H9 (cell line): ENCODE measurements around the gene PPP1R12B. TPM values are rescaled to one million over a fixed set of nuclear protein-coding genes. Genes with fewer than 3 reads are reported as not detected.
A peak's percentile ranks its signal among the peaks of the same experiment; 100 is the strongest.
"Not testable (repeated sequence)": the region's sequence is repeated elsewhere in the genome, so short reads cannot be mapped to it uniquely, and the experiment has no call there.

Source experiments
- DNase-seq: peaks from one replicate; pipeline ENCODE4 v3.0.0-alpha.2; 2017
- H2AFZ ChIP-seq: one replicate; pipeline ENCODE4 v1.6.1; 2013; ENCODE audit warnings: mild to moderate bottlenecking, low read length, control low read depth, moderate library complexity
- H2AK5ac ChIP-seq: 2 replicates; pipeline ENCODE4 v1.6.1; 2013; ENCODE audit warnings: low read length, control low read depth, mixed read lengths; ENCODE audit not compliant: insufficient read length
- H2BK120ac ChIP-seq: one replicate; pipeline ENCODE4 v1.6.1; 2013; ENCODE audit warnings: low read depth, mild to moderate bottlenecking, low read length, control low read depth, inconsistent platforms; ENCODE audit not compliant: poor library complexity, severe bottlenecking
- H2BK12ac ChIP-seq: 2 replicates; pipeline ENCODE4 v1.6.1; 2013; ENCODE audit warnings: low read length, control low read depth, mixed read lengths, low read depth; ENCODE audit not compliant: insufficient read length
- H2BK15ac ChIP-seq: 2 replicates; pipeline ENCODE4 v1.6.1; 2013; ENCODE audit warnings: low read depth, low read length, control low read depth
- H2BK20ac ChIP-seq: one replicate; pipeline ENCODE4 v1.6.1; 2013; ENCODE audit warnings: low read depth, mild to moderate bottlenecking, low read length, control low read depth, inconsistent platforms; ENCODE audit not compliant: poor library complexity, severe bottlenecking
- H2BK5ac ChIP-seq: 2 replicates; pipeline ENCODE4 v1.6.1; 2013; ENCODE audit warnings: low read length, control low read depth, mixed read lengths; ENCODE audit not compliant: insufficient read length
- H3K14ac ChIP-seq: 2 replicates; pipeline ENCODE4 v1.6.1; 2013; ENCODE audit warnings: low read length, control low read depth; ENCODE audit not compliant: insufficient read depth
- H3K18ac ChIP-seq: 2 replicates; pipeline ENCODE4 v1.6.1; 2013; ENCODE audit warnings: low read depth, mild to moderate bottlenecking, mixed read lengths, low read length, control low read depth; ENCODE audit not compliant: insufficient read length
- H3K23ac ChIP-seq: 2 replicates; pipeline ENCODE4 v1.6.1; 2013; ENCODE audit warnings: low read length, control low read depth, mixed read lengths, low read depth; ENCODE audit not compliant: insufficient read length
- H3K23me2 ChIP-seq: 2 replicates; pipeline ENCODE4 v1.6.1; 2013; ENCODE audit warnings: low read depth, mild to moderate bottlenecking, mixed read lengths, low read length, control low read depth; ENCODE audit not compliant: insufficient read length, poor library complexity, severe bottlenecking
- H3K27ac ChIP-seq: 2 replicates; pipeline ENCODE4 v1.5.1; 2013; ENCODE audit warnings: low read length, control low read depth, mixed read lengths, low read depth; ENCODE audit not compliant: insufficient read length
- H3K27me3 ChIP-seq: 2 replicates; pipeline ENCODE4 v1.6.1; 2013; ENCODE audit warnings: low read length, control low read depth, inconsistent platforms; ENCODE audit not compliant: insufficient read depth
- H3K4ac ChIP-seq: 2 replicates; pipeline ENCODE4 v1.6.1; 2013; ENCODE audit warnings: low read depth, mild to moderate bottlenecking, control low read depth, inconsistent platforms, low read length, moderate library complexity
- H3K4me1 ChIP-seq: 2 replicates; pipeline ENCODE4 v1.6.1; 2013; ENCODE audit warnings: low read length, control low read depth, inconsistent platforms; ENCODE audit not compliant: insufficient read depth
- H3K4me2 ChIP-seq: 2 replicates; pipeline ENCODE4 v1.6.1; 2013; ENCODE audit warnings: low read length, control low read depth, mixed read lengths; ENCODE audit not compliant: insufficient read length, insufficient read depth
- H3K56ac ChIP-seq: 2 replicates; pipeline ENCODE4 v1.6.1; 2013; ENCODE audit warnings: low read depth, mild to moderate bottlenecking, mixed read lengths, low read length, control low read depth; ENCODE audit not compliant: insufficient read length
- H3K79me1 ChIP-seq: 2 replicates; pipeline ENCODE4 v1.6.1; 2013; ENCODE audit warnings: low read depth, mild to moderate bottlenecking, moderate library complexity, low read length, control low read depth, inconsistent platforms; ENCODE audit not compliant: insufficient read depth, poor library complexity, severe bottlenecking
- H3K79me2 ChIP-seq: 2 replicates; pipeline ENCODE4 v1.6.1; 2013; ENCODE audit warnings: low read length, control low read depth, inconsistent platforms; ENCODE audit not compliant: insufficient read depth
- H3K9ac ChIP-seq: 2 replicates; pipeline ENCODE4 v1.6.1; 2013; ENCODE audit warnings: low read length, control low read depth, mixed read lengths; ENCODE audit not compliant: insufficient read length; ENCODE audit errors: extremely low read depth
- H3K9me3 ChIP-seq: one replicate; pipeline ENCODE4 v1.6.1; 2013; ENCODE audit warnings: low read depth, low read length, inconsistent platforms; ENCODE audit not compliant: control insufficient read depth
- H3T11ph ChIP-seq: one replicate; pipeline ENCODE4 v1.6.1; 2013; ENCODE audit warnings: mild to moderate bottlenecking, low read length, control low read depth, inconsistent platforms
- H4K20me1 ChIP-seq: one replicate; pipeline ENCODE4 v1.6.1; 2013; ENCODE audit not compliant: control insufficient read depth, insufficient read length, insufficient read depth
- H4K5ac ChIP-seq: 2 replicates; pipeline ENCODE4 v1.6.1; 2013; ENCODE audit warnings: low read depth, mild to moderate bottlenecking, mixed read lengths, low read length, control low read depth; ENCODE audit not compliant: insufficient read length
- H4K8ac ChIP-seq: replicated peaks from 2 replicates; pipeline ENCODE4 v1.6.1; 2013; ENCODE audit warnings: low read length, control low read depth, mixed read lengths, low read depth; ENCODE audit not compliant: insufficient read length
- H4K91ac ChIP-seq: 2 replicates; pipeline ENCODE4 v1.6.1; 2013; ENCODE audit warnings: low read depth, mild to moderate bottlenecking, moderate library complexity, mixed read lengths, low read length, control low read depth; ENCODE audit not compliant: insufficient read length
- H3K27ac Mint-ChIP-seq, 3 experiments: 2 replicates in 2 of 3; 3 replicates in 1 of 3; pipeline ENCODE4 v1.8.0; 2020 to 2021; ENCODE audit warnings: mixed read lengths in 3 of 3, mild to moderate bottlenecking in 1 of 3, moderate library complexity in 1 of 3
- H3K27me3 Mint-ChIP-seq: 2 replicates; pipeline ENCODE4 v1.8.0; 2021; ENCODE audit warnings: low read depth, mild to moderate bottlenecking, moderate library complexity, mixed read lengths
- H3K36me3 Mint-ChIP-seq, 3 experiments: 2 replicates in 2 of 3; 3 replicates in 1 of 3; pipeline ENCODE4 v1.8.0; 2020 to 2021; ENCODE audit warnings: low read depth in 3 of 3, mixed read lengths in 3 of 3; ENCODE audit not compliant: insufficient read depth in 1 of 3
- H3K4me1 Mint-ChIP-seq, 2 experiments: 2 replicates each; pipeline ENCODE4 v1.8.0; 2020; ENCODE audit warnings: mixed read lengths in 2 of 2
- H3K4me3 Mint-ChIP-seq, 2 experiments: 2 replicates in 1 of 2; 3 replicates in 1 of 2; pipeline ENCODE4 v1.8.0; 2020 to 2021; ENCODE audit warnings: mild to moderate bottlenecking in 2 of 2, mixed read lengths in 2 of 2, moderate library complexity in 1 of 2
- H3K9me3 Mint-ChIP-seq, 2 experiments: 2 replicates in 1 of 2; 3 replicates in 1 of 2; pipeline ENCODE4 v1.8.0; 2020; ENCODE audit warnings: mild to moderate bottlenecking in 2 of 2, mixed read lengths in 2 of 2, moderate library complexity in 1 of 2
- CTCF ChIP-seq: fragments of 200-600 bp; sonication (generic); conservative IDR thresholded peaks from 3 replicates; pipeline ENCODE4 v1.8.0; 2021; ENCODE audit warnings: antibody characterized with exemption, mild to moderate bottlenecking
- WGBS: extraction: QIAGEN DNeasy Blood & Tissue Kit; methylation state at CpG from one replicate; pipeline ENCODE4 v1.1.7; 2013; ENCODE audit warnings: missing lambda C conversion rate, low lambda C conversion rate, mixed read lengths; ENCODE audit not compliant: insufficient read length; ENCODE audit errors: extremely low coverage; 5-methylcytosine and 5-hydroxymethylcytosine counted together
- total RNA-seq: library from RNA; stranded (reverse); gene quantifications from 2 replicates; pipeline ENCODE4 v1.2.1, GENCODE V29; 2021

The PPP1R12B gene
- total RNA-seq, 1 experiment from 2014 or later: 12.9 TPM

GRCh38 chr1:202405928-202406327, 57.4 kb downstream of the PPP1R12B start:
- no peaks in the 10 kb centered on the region for H3K27me3 ChIP-seq
- TF ChIP-seq CTCF: no peak
- H3K23ac ChIP-seq: no peak overlapping the region
- WGBS: no CpG with 5 or more reads among the region's 1 CpG
- Mint-ChIP-seq H3K27me3 (no peaks in the 10 kb centered on the region), H3K9me3 (no peaks in the 10 kb centered on the region), H3K36me3 (no peaks in the 10 kb centered on the region), H3K4me3 (no peak overlapping the region), H3K4me1 (peaks cover 16 to 17% of the 10 kb centered on the region in 2 experiments), H3K27ac (peak overlapping the region in 1 of 3 experiments; percentile 72; a peak in 1 of 7 replicates)
- H2BK120ac ChIP-seq: no peak overlapping the region
- H2AFZ ChIP-seq: no peak overlapping the region
- no peak overlapping the region for H2BK5ac ChIP-seq
- H2BK20ac ChIP-seq: no peak overlapping the region
- H4K20me1 ChIP-seq: no peaks in the 10 kb centered on the region
- no peak overlapping the region for H4K91ac ChIP-seq
- no peak overlapping the region for H3K9ac ChIP-seq
- H2AK5ac ChIP-seq: no peak overlapping the region
- no peak overlapping the region for H3T11ph ChIP-seq
- DNase-seq: no peak
- H3K27ac ChIP-seq: no peak overlapping the region
- no peak overlapping the region for H3K14ac ChIP-seq
- H3K18ac ChIP-seq: no peak overlapping the region
- no peaks in the 10 kb centered on the region for H3K23me2 ChIP-seq
- no peak overlapping the region for H3K4me2 ChIP-seq
- no peak overlapping the region for H2BK15ac ChIP-seq
- H2BK12ac ChIP-seq: no peak overlapping the region
- no peaks in the 10 kb centered on the region for H3K79me1 ChIP-seq
- H3K79me2 ChIP-seq: no peaks in the 10 kb centered on the region
- H3K9me3 ChIP-seq: no peaks in the 10 kb centered on the region
- no peak overlapping the region for H4K5ac ChIP-seq
- H3K4ac ChIP-seq: no peak overlapping the region
- peaks cover 5% of the 10 kb centered on the region; the same call in 1 of the 2 replicates for H3K4me1 ChIP-seq
- no peak overlapping the region for H4K8ac ChIP-seq
- H3K56ac ChIP-seq: no peak overlapping the region

- DNase-seq, H4K91ac ChIP-seq, H3K27ac Mint-ChIP-seq, H2AK5ac ChIP-seq, H3K23me2 ChIP-seq, H3K23ac ChIP-seq, H3K14ac ChIP-seq, H3K4ac ChIP-seq, H3K9ac ChIP-seq, H3T11ph ChIP-seq, H3K36me3 Mint-ChIP-seq, H2BK120ac ChIP-seq, H3K4me3 Mint-ChIP-seq, H3K9me3 ChIP-seq, H3K27ac ChIP-seq, H2BK5ac ChIP-seq, H3K79me2 ChIP-seq, H2BK12ac ChIP-seq, H4K20me1 ChIP-seq, H4K8ac ChIP-seq, H3K9me3 Mint-ChIP-seq, H3K27me3 Mint-ChIP-seq, H3K27me3 ChIP-seq, H3K18ac ChIP-seq, H3K4me2 ChIP-seq, H3K79me1 ChIP-seq, H2AFZ ChIP-seq, H2BK20ac ChIP-seq, H4K5ac ChIP-seq, H2BK15ac ChIP-seq, H3K4me1 ChIP-seq, H3K56ac ChIP-seq: not testable (repeated sequence)
- H3K4me1 Mint-ChIP-seq: peaks cover 16 to 19% of the 10 kb centered on the region in 2 experiments
- no CpG with 5 or more reads among the region's 2 CpGs for WGBS
Measured at GRCh38 chr1:202406896-202407295, 58.4 kb downstream of the PPP1R12B start.
